ENCODE results near the gene PIGO.

PIGO gene

GRCh38 chr9:35070823-35071813 lies 25.3 kb downstream of the PIGO start:
- DNase-seq: peak; percentile 29

- no peak for DNase-seq
Observed at GRCh38 chr9:35069020-35069419, 27.4 kb downstream of the PIGO start.

- DNase-seq: no peak
Observed at GRCh38 chr9:35067056-35067455, 29.3 kb downstream of the PIGO start.

- DNase-seq: no peak
Observed at GRCh38 chr9:35060548-35061207, 35.7 kb downstream of the PIGO start.

- DNase-seq: no peak
Observed at GRCh38 chr9:35059438-35059837, 37.0 kb downstream of the PIGO start.

- no peak for DNase-seq
Observed at GRCh38 chr9:35057271-35057620, 39.1 kb downstream of the PIGO start.

- DNase-seq: no peak
Observed at GRCh38 chr9:35056571-35057270, 39.7 kb downstream of the PIGO start.

GRCh38 chr9:35054871-35055644 lies 41.3 kb downstream of the PIGO start:
- no peak for DNase-seq

- no peak for DNase-seq
Observed at GRCh38 chr9:35054185-35054835, 42.1 kb downstream of the PIGO start.

- peak; percentile 46 for DNase-seq
Observed at GRCh38 chr9:35051069-35051967, 45.1 kb downstream of the PIGO start.

- no peak for DNase-seq
Observed at GRCh38 chr9:35048511-35048910, 47.9 kb downstream of the PIGO start.

- DNase-seq: peak; percentile 24
Observed at GRCh38 chr9:35044071-35044470, 52.3 kb downstream of the PIGO start.

- no peak for DNase-seq
Observed at GRCh38 chr9:35042891-35043545, 53.4 kb downstream of the PIGO start.

GRCh38 chr9:35042081-35042604 lies 54.2 kb downstream of the PIGO start:
- peak; percentile 12 for DNase-seq

All from fibroblast of skin of right quadriceps (primary cell).